Stomach smooth muscle (tissue), 2 donors: Measurements from ENCODE around the gene ART5.
"Not testable (repeated sequence)": the region's sequence is repeated elsewhere in the genome, so short reads cannot be mapped to it uniquely, and the experiment has no call there.

ENCODE experiments used
- H3K27ac ChIP-seq: one replicate; pipeline ENCODE4 v1.7.0; 2013; ENCODE audit warnings: mild to moderate bottlenecking, low read length, inconsistent platforms
- H3K27me3 ChIP-seq, 2 donors: one replicate each; pipeline ENCODE4 v1.7.0; 2013; ENCODE audit warnings: low read length in 2 of 2; ENCODE audit not compliant: insufficient read depth in 2 of 2, control insufficient read depth in 1 of 2
- H3K36me3 ChIP-seq, 2 donors: one replicate each; pipeline ENCODE4 v1.7.0; 2013; ENCODE audit warnings: low read length in 2 of 2; ENCODE audit not compliant: control insufficient read depth in 2 of 2, insufficient read depth in 2 of 2
- H3K4me1 ChIP-seq: one replicate; pipeline ENCODE4 v1.7.0; 2013; ENCODE audit warnings: low read length; ENCODE audit not compliant: control insufficient read depth, insufficient read depth
- H3K4me3 ChIP-seq, 2 donors: one replicate each; pipeline ENCODE4 v1.7.0; 2013; ENCODE audit warnings: low read length in 2 of 2
- H3K9ac ChIP-seq, 2 donors: one replicate each; pipeline ENCODE4 v1.7.0; 2013; ENCODE audit warnings: low read length in 2 of 2, mild to moderate bottlenecking in 1 of 2
- H3K9me3 ChIP-seq, 2 donors: one replicate each; pipeline ENCODE4 v1.7.0; 2013; ENCODE audit warnings: low read length in 2 of 2; ENCODE audit not compliant: control insufficient read depth in 2 of 2
- donor health status: healthy.
- donor health status: Pancreatic carcinoma.

ART5 gene

DNA sequence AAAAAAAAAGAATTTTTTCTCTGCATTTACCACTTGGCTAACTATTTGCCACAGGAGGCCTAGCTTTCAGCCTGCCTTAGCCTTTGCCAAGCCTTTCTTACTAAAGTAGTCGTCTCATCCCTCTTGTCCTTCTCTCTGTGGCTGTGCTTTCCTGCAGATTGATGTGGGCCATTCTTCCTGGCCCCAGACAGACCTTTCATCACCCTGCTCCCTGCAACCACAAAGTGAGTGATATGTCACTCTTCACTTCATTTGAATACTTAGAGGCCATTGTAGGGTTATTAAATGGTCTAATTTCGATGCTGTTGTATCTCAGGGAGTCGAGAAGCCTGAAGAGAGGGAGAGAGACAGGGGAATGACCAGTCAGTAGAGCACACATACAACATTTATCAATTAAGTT lies 37.6 kb downstream of the ART5 start:
- Histone ChIP-seq H3K9me3 (no peaks in the 10 kb centered on the region), H3K27ac (no peak overlapping the region), H3K27me3 (no peaks in the 10 kb centered on the region), H3K4me1 (no peaks in the 10 kb centered on the region), H3K36me3 (no peaks in the 10 kb centered on the region), H3K9ac (no peak overlapping the region), H3K4me3 (no peak overlapping the region)

- H3K27ac ChIP-seq, H3K4me1 ChIP-seq, H3K4me3 ChIP-seq, H3K9me3 ChIP-seq, H3K9ac ChIP-seq, H3K27me3 ChIP-seq, H3K36me3 ChIP-seq: not testable (repeated sequence)
These were observed 41.6 kb downstream of the ART5 start for GRCh38 chr11:3600201-3600600.

GRCh38 chr11:3597743-3598142 lies 44.0 kb downstream of the ART5 start:
- H3K4me1 ChIP-seq, H3K27ac ChIP-seq, H3K4me3 ChIP-seq, H3K9me3 ChIP-seq, H3K27me3 ChIP-seq, H3K36me3 ChIP-seq, H3K9ac ChIP-seq: not testable (repeated sequence)

GRCh38 chr11:3591326-3591725 lies 50.5 kb downstream of the ART5 start:
- not testable (repeated sequence) for H3K36me3 ChIP-seq, H3K9me3 ChIP-seq, H3K27me3 ChIP-seq

GRCh38 chr11:3590193-3590592 lies 51.6 kb downstream of the ART5 start:
- not testable (repeated sequence) for H3K9me3 ChIP-seq, H3K27me3 ChIP-seq, H3K27ac ChIP-seq, H3K4me1 ChIP-seq, H3K9ac ChIP-seq, H3K4me3 ChIP-seq, H3K36me3 ChIP-seq

More at GRCh38 chr11:3591326-3591725, 50.5 kb downstream of the ART5 start:
- H3K9ac ChIP-seq, H3K4me1 ChIP-seq, H3K27ac ChIP-seq, H3K4me3 ChIP-seq: not testable (repeated sequence)

GRCh38 chr11:3588776-3589175 lies 53.0 kb downstream of the ART5 start:
- H3K27ac ChIP-seq, H3K4me3 ChIP-seq, H3K27me3 ChIP-seq, H3K9ac ChIP-seq, H3K9me3 ChIP-seq, H3K36me3 ChIP-seq, H3K4me1 ChIP-seq: not testable (repeated sequence)
